Measurements from ENCODE around the gene PRR22. TPM values are rescaled to one million over a fixed set of nuclear protein-coding genes. Genes with fewer than 3 reads are reported as not detected.

PRR22 gene
- total and polyA plus RNA-seq, 9 of the 15 experiments (the other 6 are each of a cell fraction or from before 2014, with no cell fraction given): 0.03 to 12.0 (median 2.0) TPM; not detected in 1

DNA sequence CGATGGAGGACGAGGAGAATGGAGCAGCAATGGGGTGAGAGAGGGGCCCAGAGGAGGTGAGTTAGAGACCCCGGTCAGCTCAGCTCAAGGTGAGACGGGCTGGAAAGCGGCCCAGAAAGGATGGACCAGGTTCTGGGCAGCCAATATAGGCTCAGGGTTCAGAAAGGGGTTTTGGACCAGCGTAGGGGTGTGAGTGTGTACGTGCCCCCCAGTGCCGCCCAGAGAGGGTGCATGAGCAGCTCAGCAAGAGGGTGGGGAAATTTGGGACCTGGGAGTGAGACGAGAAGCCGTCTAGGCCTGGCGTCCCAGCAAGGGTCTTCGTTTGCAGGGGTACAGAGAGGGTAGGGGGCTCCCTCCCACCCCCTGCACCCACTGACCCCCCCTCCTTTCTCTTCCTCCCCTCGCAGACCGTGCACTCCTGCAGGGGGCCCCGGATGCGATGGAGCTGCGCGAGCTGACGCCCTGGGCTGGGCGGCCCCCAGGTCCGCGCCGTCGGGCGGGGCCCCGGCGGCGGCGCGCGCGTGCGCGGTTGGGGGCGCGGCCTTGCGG lies 42.9 kb upstream of the PRR22 start (continued):
- no peak for TF ChIP-seq RHOXF2B (CRISPR knock-in tag; conservative IDR thresholded peaks at IDR 0.05)
- TF ChIP-seq ETV5 (CRISPR knock-in tag; IDR thresholded peaks at IDR 0.05; ENCODE audit: low read depth): no peak
- TF ChIP-seq, protein P1, sequence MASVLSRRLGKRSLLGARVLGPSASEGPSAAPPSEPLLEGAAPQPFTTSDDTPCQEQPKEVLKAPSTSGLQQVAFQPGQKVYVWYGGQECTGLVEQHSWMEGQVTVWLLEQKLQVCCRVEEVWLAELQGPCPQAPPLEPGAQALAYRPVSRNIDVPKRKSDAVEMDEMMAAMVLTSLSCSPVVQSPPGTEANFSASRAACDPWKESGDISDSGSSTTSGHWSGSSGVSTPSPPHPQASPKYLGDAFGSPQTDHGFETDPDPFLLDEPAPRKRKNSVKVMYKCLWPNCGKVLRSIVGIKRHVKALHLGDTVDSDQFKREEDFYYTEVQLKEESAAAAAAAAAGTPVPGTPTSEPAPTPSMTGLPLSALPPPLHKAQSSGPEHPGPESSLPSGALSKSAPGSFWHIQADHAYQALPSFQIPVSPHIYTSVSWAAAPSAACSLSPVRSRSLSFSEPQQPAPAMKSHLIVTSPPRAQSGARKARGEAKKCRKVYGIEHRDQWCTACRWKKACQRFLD (CRISPR knock-in tag; IDR thresholded peaks at IDR 0.05): no peak; the same call in none of the 2 replicates
- TF ChIP-seq, protein P2, sequence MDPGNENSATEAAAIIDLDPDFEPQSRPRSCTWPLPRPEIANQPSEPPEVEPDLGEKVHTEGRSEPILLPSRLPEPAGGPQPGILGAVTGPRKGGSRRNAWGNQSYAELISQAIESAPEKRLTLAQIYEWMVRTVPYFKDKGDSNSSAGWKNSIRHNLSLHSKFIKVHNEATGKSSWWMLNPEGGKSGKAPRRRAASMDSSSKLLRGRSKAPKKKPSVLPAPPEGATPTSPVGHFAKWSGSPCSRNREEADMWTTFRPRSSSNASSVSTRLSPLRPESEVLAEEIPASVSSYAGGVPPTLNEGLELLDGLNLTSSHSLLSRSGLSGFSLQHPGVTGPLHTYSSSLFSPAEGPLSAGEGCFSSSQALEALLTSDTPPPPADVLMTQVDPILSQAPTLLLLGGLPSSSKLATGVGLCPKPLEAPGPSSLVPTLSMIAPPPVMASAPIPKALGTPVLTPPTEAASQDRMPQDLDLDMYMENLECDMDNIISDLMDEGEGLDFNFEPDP (CRISPR knock-in tag; IDR thresholded peaks at IDR 0.05): no peak
- TF ChIP-seq HMG20B (CRISPR knock-in tag; IDR thresholded peaks at IDR 0.05): no peak
- TF ChIP-seq SETDB1 (IDR thresholded peaks at IDR 0.05; ENCODE audit: low read length): no peak
- no peak for TF ChIP-seq EP300 (IDR thresholded peaks at IDR 0.05; ENCODE audit: low read length)
- no peak for TF ChIP-seq MYBL2 (IDR thresholded peaks at IDR 0.05; ENCODE audit: low read depth)
- TF ChIP-seq MYBL2 (CRISPR knock-in tag; IDR thresholded peaks at IDR 0.05; ENCODE audit: borderline replicate concordance): no peak
- TF ChIP-seq, protein P3, sequence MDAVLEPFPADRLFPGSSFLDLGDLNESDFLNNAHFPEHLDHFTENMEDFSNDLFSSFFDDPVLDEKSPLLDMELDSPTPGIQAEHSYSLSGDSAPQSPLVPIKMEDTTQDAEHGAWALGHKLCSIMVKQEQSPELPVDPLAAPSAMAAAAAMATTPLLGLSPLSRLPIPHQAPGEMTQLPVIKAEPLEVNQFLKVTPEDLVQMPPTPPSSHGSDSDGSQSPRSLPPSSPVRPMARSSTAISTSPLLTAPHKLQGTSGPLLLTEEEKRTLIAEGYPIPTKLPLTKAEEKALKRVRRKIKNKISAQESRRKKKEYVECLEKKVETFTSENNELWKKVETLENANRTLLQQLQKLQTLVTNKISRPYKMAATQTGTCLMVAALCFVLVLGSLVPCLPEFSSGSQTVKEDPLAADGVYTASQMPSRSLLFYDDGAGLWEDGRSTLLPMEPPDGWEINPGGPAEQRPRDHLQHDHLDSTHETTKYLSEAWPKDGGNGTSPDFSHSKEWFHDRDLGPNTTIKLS (IDR thresholded peaks at IDR 0.05; ENCODE audit: borderline replicate concordance, low read depth): no peak
- TF ChIP-seq, protein P4, sequence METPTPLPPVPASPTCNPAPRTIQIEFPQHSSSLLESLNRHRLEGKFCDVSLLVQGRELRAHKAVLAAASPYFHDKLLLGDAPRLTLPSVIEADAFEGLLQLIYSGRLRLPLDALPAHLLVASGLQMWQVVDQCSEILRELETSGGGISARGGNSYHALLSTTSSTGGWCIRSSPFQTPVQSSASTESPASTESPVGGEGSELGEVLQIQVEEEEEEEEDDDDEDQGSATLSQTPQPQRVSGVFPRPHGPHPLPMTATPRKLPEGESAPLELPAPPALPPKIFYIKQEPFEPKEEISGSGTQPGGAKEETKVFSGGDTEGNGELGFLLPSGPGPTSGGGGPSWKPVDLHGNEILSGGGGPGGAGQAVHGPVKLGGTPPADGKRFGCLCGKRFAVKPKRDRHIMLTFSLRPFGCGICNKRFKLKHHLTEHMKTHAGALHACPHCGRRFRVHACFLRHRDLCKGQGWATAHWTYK (CRISPR knock-in tag; IDR thresholded peaks at IDR 0.05): no peak
- TF ChIP-seq, protein P5, sequence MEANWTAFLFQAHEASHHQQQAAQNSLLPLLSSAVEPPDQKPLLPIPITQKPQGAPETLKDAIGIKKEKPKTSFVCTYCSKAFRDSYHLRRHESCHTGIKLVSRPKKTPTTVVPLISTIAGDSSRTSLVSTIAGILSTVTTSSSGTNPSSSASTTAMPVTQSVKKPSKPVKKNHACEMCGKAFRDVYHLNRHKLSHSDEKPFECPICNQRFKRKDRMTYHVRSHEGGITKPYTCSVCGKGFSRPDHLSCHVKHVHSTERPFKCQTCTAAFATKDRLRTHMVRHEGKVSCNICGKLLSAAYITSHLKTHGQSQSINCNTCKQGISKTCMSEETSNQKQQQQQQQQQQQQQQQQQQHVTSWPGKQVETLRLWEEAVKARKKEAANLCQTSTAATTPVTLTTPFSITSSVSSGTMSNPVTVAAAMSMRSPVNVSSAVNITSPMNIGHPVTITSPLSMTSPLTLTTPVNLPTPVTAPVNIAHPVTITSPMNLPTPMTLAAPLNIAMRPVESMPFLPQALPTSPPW (CRISPR knock-in tag; IDR thresholded peaks at IDR 0.05): peak; percentile 69
- TF ChIP-seq GABPB2 (CRISPR knock-in tag; conservative IDR thresholded peaks at IDR 0.05): no peak
- TF ChIP-seq ZNF79 (CRISPR knock-in tag; IDR thresholded peaks at IDR 0.05; ENCODE audit: low read depth): no peak
- TF ChIP-seq MEIS2 (IDR thresholded peaks at IDR 0.05; ENCODE audit: partially characterized antibody): no peak
- peak; percentile 7; the same call in 1 of the 2 replicates for TF ChIP-seq BCOR (IDR thresholded peaks at IDR 0.05)
- TF ChIP-seq NCOA6 (IDR thresholded peaks at IDR 0.05): peak; percentile 78
- TF ChIP-seq ZNF77 (CRISPR knock-in tag; IDR thresholded peaks at IDR 0.05): no peak
- TF ChIP-seq TAF7 (tag; IDR thresholded peaks at IDR 0.05): no peak

Data from K562 (cell line).